Activated naive CD8-positive, alpha-beta T cell treated with anti-CD3 and anti-CD28 coated beads, Interleukin-2, amount 50 U/mL, for 24 hours (primary cell): ENCODE results near the gene PVALEF.

Experiments
- ATAC-seq: fragments of 150-1000 bp; cut with Tn5 transposase; one replicate; pipeline ENCODE4 v1.10.0; 2021
- DNase-seq: peaks from one replicate; pipeline ENCODE4 v3.0.0; 2021
- H3K27ac Mint-ChIP-seq: one replicate; pipeline ENCODE4 v1.8.0; 2021; ENCODE audit warnings: mild to moderate bottlenecking, mixed read lengths
- H3K27me3 Mint-ChIP-seq: one replicate; pipeline ENCODE4 v1.8.0; 2021; ENCODE audit warnings: mixed read lengths
- H3K36me3 Mint-ChIP-seq: one replicate; pipeline ENCODE4 v1.8.0; 2021; ENCODE audit warnings: low read depth, mixed read lengths
- H3K4me1 Mint-ChIP-seq: one replicate; pipeline ENCODE4 v1.8.0; 2021; ENCODE audit warnings: mixed read lengths
- H3K4me3 Mint-ChIP-seq: one replicate; pipeline ENCODE4 v1.8.0; 2021; ENCODE audit warnings: mild to moderate bottlenecking, moderate library complexity, mixed read lengths
- H3K9me3 Mint-ChIP-seq: one replicate; pipeline ENCODE4 v1.8.0; 2021; ENCODE audit warnings: mixed read lengths

PVALEF gene

DNA sequence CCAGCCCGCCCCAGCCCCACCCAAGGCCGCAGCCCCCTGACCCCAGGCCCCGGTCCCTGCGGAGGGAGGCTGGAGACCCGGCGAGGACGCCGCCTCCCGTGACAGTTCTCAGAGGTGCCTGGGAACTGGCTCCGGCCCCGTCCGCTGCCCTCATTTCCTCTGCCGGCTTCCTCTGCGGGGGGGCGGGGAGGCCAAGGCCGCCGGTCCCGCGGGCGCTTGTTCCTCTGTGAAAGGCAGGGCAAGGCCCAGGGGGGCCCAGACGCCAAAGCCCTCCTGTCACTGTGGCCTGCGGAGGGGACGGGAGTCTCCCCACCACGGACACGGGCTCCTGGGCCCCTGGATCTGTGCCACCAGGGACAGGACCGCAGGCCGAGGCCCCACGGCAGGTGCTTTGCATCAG is 5.0 kb upstream of the PVALEF start:
- peaks cover 8% of the 10 kb centered on the region for H3K27me3 Mint-ChIP-seq

GRCh38 chr17:81160747-81161453 is 4.4 kb upstream of the PVALEF start:
- no peak for ATAC-seq
- no peak for DNase-seq
- Mint-ChIP-seq H3K27me3 (peaks cover 8% of the 10 kb centered on the region), H3K36me3 (no peaks in the 10 kb centered on the region), H3K4me1 (peaks cover 12% of the 10 kb centered on the region), H3K9me3 (no peaks in the 10 kb centered on the region), H3K4me3 (no peak overlapping the region), H3K27ac (no peak overlapping the region)

More for the DNA sequence above, 5.0 kb upstream of the PVALEF start:
- H3K27ac Mint-ChIP-seq, result no peak overlapping the region
- no peak for DNase-seq
- H3K9me3 Mint-ChIP-seq, result no peaks in the 10 kb centered on the region
- no peak for ATAC-seq
- H3K36me3 Mint-ChIP-seq, result no peaks in the 10 kb centered on the region
- H3K4me1 Mint-ChIP-seq, result peaks cover 12% of the 10 kb centered on the region
- no peak overlapping the region for H3K4me3 Mint-ChIP-seq

DNA sequence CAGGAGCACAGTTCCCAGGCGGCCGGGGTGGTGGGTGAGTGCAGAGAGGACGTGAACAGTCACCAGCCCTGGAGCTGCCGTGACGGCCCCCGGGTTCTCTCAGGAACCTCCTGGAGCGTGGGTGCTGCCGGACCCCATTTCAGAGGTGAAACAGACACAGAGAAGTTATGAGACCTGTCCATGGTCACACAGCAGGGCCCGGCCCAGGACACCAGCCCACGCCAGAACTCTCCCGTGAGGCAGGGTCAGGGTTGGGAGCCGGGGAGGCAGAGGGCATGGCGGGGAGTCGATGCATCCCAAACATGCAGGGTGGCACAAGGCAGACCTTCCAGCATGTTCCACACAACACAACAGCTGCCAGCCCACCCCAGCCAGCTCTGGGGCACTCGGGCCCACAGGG is 3.8 kb upstream of the PVALEF start:
- DNase-seq, result no peak
- no peak overlapping the region for H3K4me3 Mint-ChIP-seq
- no peak overlapping the region for H3K27ac Mint-ChIP-seq
- peaks cover 12% of the 10 kb centered on the region for H3K4me1 Mint-ChIP-seq
- no peak for ATAC-seq
- no peaks in the 10 kb centered on the region for H3K36me3 Mint-ChIP-seq
- peaks cover 8% of the 10 kb centered on the region for H3K27me3 Mint-ChIP-seq
- H3K9me3 Mint-ChIP-seq, result no peaks in the 10 kb centered on the region

DNA sequence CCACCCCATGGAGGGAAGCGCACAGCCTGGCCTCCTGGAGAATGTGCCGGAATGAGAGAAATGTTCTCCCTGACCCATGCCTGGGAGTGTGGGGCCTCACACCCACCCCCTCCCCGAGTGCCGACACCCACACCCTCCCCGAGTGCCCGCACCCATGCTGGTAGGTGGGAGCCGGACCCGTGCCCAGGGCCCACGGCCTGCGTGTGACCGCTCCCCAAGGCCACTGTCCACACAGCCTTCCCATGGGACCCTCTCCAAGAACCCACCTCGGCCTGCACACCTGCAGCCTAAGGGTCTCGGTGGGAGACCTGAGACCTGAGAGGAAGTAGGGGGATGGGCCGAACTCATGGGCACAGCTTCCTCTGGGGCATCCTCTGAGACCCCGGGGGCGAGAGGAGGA is 3.3 kb upstream of the PVALEF start:
- Mint-ChIP-seq H3K27ac (no peak overlapping the region), H3K36me3 (no peaks in the 10 kb centered on the region), H3K4me3 (no peak overlapping the region), H3K4me1 (peaks cover 12% of the 10 kb centered on the region), H3K27me3 (peaks cover 8% of the 10 kb centered on the region), H3K9me3 (no peaks in the 10 kb centered on the region)
- DNase-seq (no peak), ATAC-seq (no peak)

DNA sequence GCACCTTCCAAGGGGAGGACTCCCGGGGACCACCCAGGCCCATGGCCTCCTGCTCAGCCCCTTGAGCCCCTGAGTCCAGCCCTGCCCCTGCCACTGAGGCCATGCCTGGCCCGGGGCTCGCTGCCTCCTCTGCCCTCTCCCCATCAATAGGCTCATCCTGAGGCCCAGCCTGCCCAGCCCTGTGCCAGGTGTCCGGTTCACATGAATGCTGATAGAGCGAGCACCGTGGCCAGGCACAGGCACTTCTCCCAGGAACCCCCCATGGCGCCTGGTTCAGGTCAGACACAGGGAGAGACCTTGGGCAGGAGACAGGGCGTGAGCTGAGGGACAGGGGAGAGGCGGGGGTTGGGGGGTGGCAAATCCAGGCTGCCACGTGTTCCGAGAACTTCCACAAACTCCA is 2.8 kb upstream of the PVALEF start:
- DNase-seq, result no peak
- Mint-ChIP-seq H3K4me3 (no peak overlapping the region), H3K36me3 (no peaks in the 10 kb centered on the region), H3K27me3 (peaks cover 11% of the 10 kb centered on the region), H3K9me3 (no peaks in the 10 kb centered on the region), H3K4me1 (peaks cover 14% of the 10 kb centered on the region), H3K27ac (no peak overlapping the region)
- no peak for ATAC-seq

DNA sequence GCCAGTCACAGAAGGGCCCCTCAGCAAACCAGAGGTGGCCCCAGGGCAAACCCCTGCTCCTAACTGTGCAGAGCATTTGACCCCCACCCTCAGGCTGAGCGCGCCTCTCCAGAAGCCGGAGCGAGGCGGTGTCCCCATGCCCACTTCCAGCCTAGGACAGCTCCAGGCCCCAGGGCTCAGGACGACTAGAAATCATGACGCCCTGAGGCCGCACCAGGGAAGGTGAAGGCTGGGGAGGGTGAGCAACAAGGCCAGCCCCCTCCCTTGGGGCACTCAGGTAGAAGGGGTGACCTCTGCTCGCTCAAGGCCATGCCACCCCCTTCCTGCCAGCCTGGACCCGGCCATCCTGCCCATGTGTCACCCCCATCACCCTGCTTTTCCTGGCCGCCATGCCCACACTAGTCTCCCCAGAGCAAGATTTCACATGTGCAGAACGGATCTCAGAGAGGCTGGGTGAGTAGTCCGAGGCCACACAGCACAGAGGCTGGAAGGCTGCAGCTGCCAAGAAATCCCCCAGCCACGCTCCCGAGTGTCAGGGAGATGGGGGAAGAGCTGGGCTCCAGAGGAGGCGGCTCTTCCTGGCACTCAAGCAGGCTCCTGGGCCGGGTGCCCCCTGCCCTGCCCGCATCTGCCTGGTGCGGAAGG is 2.1 kb upstream of the PVALEF start:
- DNase-seq (no peak), ATAC-seq (no peak)
- H3K4me3 Mint-ChIP-seq, result no peak overlapping the region
- no peak overlapping the region for H3K27ac Mint-ChIP-seq
- H3K36me3 Mint-ChIP-seq, result no peaks in the 10 kb centered on the region
- H3K27me3 Mint-ChIP-seq, result peaks cover 11% of the 10 kb centered on the region
- peaks cover 14% of the 10 kb centered on the region for H3K4me1 Mint-ChIP-seq
- no peaks in the 10 kb centered on the region for H3K9me3 Mint-ChIP-seq

DNA sequence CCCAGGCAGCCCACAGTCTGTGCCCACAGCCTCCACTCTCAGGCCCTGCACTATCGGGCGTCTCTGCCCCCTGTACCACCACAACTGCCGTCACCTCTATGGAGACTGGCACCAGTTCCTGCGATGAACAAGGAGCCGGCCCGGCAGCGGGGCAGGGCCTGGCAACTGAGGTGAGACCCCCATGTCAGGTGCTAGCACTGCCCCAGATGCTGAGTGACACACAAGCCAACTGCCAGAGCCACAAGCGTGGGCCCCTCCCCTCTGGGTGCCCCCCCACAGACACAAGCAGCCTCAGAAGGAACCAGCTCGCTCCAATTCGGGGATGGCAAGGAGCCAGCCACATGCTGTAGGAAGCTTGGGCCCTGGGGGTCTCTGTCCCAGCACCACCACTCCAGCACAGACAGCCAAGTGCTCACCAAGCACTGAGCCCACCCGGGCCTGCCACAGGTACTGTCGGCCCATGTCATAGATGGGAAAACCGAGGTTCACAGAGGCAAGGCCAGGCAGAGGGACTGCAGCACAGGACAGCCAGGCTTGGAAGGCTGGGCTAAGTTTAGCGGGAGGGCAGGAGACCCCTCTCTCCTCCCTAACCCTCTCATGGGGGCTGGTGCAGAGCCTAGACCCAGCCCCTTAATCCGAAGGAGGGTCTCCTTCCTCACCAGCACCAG is 1.5 kb upstream of the PVALEF start:
- no peak for DNase-seq
- Mint-ChIP-seq H3K27me3 (peaks cover 11% of the 10 kb centered on the region), H3K4me3 (no peak overlapping the region), H3K4me1 (peaks cover 14% of the 10 kb centered on the region), H3K36me3 (no peaks in the 10 kb centered on the region), H3K27ac (no peak overlapping the region), H3K9me3 (no peaks in the 10 kb centered on the region)
- no peak for ATAC-seq

GRCh38 chr17:81164371-81165245 is 699 bp upstream of the PVALEF start:
- no peaks in the 10 kb centered on the region for H3K9me3 Mint-ChIP-seq
- no peak overlapping the region for H3K4me3 Mint-ChIP-seq
- no peaks in the 10 kb centered on the region for H3K36me3 Mint-ChIP-seq
- ATAC-seq, result no peak
- no peak overlapping the region for H3K27ac Mint-ChIP-seq
- H3K27me3 Mint-ChIP-seq, result peaks cover 11% of the 10 kb centered on the region
- DNase-seq, result no peak
- peaks cover 12% of the 10 kb centered on the region for H3K4me1 Mint-ChIP-seq

DNA sequence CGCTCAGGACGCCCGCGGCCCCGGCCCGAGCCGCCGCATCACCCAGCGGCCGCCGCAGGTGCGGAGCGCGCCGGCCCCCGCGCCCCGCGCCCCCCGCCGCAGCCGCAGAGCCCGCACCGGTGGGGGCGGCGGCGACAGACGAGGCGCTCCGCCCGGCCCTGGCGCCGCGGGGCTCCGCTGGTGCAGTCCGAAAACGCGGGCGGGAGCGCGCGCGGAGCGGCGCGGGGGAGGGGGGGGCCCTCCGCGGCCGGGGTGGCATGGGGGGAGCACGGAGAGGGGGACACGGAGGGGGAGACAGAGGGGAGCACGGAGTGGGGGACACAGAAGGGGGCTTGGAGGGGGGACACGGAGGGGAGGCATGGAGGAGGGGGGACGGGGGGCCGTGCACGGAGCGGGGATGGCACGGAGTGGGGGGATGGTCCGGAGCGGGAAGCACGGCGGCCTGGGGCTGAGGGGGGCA is 756 bp downstream of the PVALEF start, which contains the start of gene AATK:
TSS of gene AATK (minus strand) at position 189 of the 460 bp plus-strand sequence. CDS start 229 bp downstream, outside the sequence.
- ATAC-seq, result no peak
- Mint-ChIP-seq H3K4me1 (peaks cover 7% of the 10 kb centered on the region), H3K9me3 (no peaks in the 10 kb centered on the region), H3K4me3 (peak within 1 kb of the TSS; percentile 57), H3K27ac (no peak within 1 kb of the TSS), H3K27me3 (peaks cover 11% of the 10 kb centered on the region), H3K36me3 (no peaks in the 10 kb centered on the region)
- DNase-seq, result no peak

DNA sequence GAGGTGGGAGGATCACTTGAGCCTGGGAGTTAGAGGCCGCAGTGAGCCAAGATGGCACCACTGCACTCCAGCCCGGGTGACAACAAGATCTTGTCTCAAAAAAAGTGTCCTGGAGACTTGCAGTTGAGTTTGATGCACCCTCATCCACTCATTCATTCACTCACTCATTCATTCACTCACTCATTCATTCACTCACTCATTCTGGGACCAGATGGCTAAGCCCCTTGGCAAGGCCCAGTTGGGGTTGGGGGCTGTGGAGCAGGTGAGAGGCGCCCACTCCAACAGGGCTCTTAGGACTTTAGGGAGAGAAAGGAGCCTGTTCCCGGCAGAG is 1.9 kb downstream of the PVALEF start:
- H3K36me3 Mint-ChIP-seq, result no peaks in the 10 kb centered on the region
- DNase-seq (no peak), ATAC-seq (no peak)
- peaks cover 9% of the 10 kb centered on the region for H3K27me3 Mint-ChIP-seq
- peak overlapping the region; percentile 57 for H3K4me3 Mint-ChIP-seq
- peaks cover 2% of the 10 kb centered on the region for H3K4me1 Mint-ChIP-seq
- no peaks in the 10 kb centered on the region for H3K9me3 Mint-ChIP-seq
- H3K27ac Mint-ChIP-seq, result no peak overlapping the region

- ATAC-seq, result no peak
- no peak for DNase-seq
- H3K36me3 Mint-ChIP-seq, result no peaks in the 10 kb centered on the region
- peaks cover 2% of the 10 kb centered on the region for H3K4me1 Mint-ChIP-seq
- H3K27me3 Mint-ChIP-seq, result peaks cover 9% of the 10 kb centered on the region
- H3K9me3 Mint-ChIP-seq, result no peaks in the 10 kb centered on the region
- H3K4me3 Mint-ChIP-seq, result no peak overlapping the region
- no peak overlapping the region for H3K27ac Mint-ChIP-seq
Measured at GRCh38 chr17:81167638-81168037, 2.3 kb downstream of the PVALEF start.

- no peak for ATAC-seq
- H3K36me3 Mint-ChIP-seq, result no peaks in the 10 kb centered on the region
- H3K27ac Mint-ChIP-seq, result no peak overlapping the region
- no peak for DNase-seq
- H3K9me3 Mint-ChIP-seq, result no peaks in the 10 kb centered on the region
- peaks cover 2% of the 10 kb centered on the region for H3K4me1 Mint-ChIP-seq
- no peak overlapping the region for H3K4me3 Mint-ChIP-seq
- peaks cover 2% of the 10 kb centered on the region for H3K27me3 Mint-ChIP-seq
Measured at GRCh38 chr17:81169870-81170309, 4.6 kb downstream of the PVALEF start.

- H3K4me3 Mint-ChIP-seq, result no peak overlapping the region
- DNase-seq (no peak), ATAC-seq (no peak)
- H3K27me3 Mint-ChIP-seq, result peaks cover 2% of the 10 kb centered on the region
- no peaks in the 10 kb centered on the region for H3K9me3 Mint-ChIP-seq
- no peak overlapping the region for H3K27ac Mint-ChIP-seq
- no peaks in the 10 kb centered on the region for H3K36me3 Mint-ChIP-seq
- H3K4me1 Mint-ChIP-seq, result peaks cover 2% of the 10 kb centered on the region
Measured at GRCh38 chr17:81170727-81171494, 5.6 kb downstream of the PVALEF start.

- Mint-ChIP-seq H3K9me3 (no peaks in the 10 kb centered on the region), H3K27ac (no peak overlapping the region), H3K36me3 (no peaks in the 10 kb centered on the region), H3K27me3 (peaks cover 2% of the 10 kb centered on the region), H3K4me3 (no peak overlapping the region), H3K4me1 (peaks cover 2% of the 10 kb centered on the region)
- DNase-seq, result no peak
- ATAC-seq, result no peak
Measured at GRCh38 chr17:81171941-81172340, 6.6 kb downstream of the PVALEF start.
